Activated CD4-positive, alpha-beta T cell treated with anti-CD3 and anti-CD28 coated beads, Interleukin-2, amount 50 U/mL, for 48 hours (primary cell): ENCODE results near the gene PXK.
A peak's percentile ranks its signal among the peaks of the same experiment; 100 is the strongest.
"Not testable (repeated sequence)": the region's sequence is repeated elsewhere in the genome, so short reads cannot be mapped to it uniquely, and the experiment has no call there.

ENCODE experiments used
- DNase-seq, 2 experiments: peaks; one replicate each; pipeline ENCODE4 v3.0.0-alpha.2; 2020

The PXK gene

GRCh38 chr3:58332575-58333188, at the start of gene PXK:
Gene PXK (plus strand): TSS chr3:58332892. CDS start chr3:58332989, 97 bp downstream.
- DNase-seq = peak; percentile 73 to 77

- DNase-seq = no peak
These were observed 47.4 kb upstream of the PXK start for GRCh38 chr3:58285334-58285733.

- no peak for DNase-seq
These were observed 45.3 kb upstream of the PXK start for GRCh38 chr3:58287354-58287753.

GRCh38 chr3:58288011-58288728, 44.5 kb upstream of the PXK start:
- no peak for DNase-seq

- not testable (repeated sequence) for DNase-seq
These were observed 43.6 kb upstream of the PXK start for GRCh38 chr3:58288964-58289613.

- not testable (repeated sequence) for DNase-seq
These were observed 42.2 kb upstream of the PXK start for GRCh38 chr3:58290446-58290845.

- no peak for DNase-seq
These were observed 40.9 kb upstream of the PXK start for GRCh38 chr3:58291671-58292338.

GRCh38 chr3:58292866-58293265, 39.8 kb upstream of the PXK start:
- DNase-seq = no peak

GRCh38 chr3:58293516-58293915, 39.2 kb upstream of the PXK start:
- no peak for DNase-seq

- DNase-seq = no peak
These were observed 36.4 kb upstream of the PXK start for GRCh38 chr3:58296269-58296668.

GRCh38 chr3:58296843-58297242, 35.8 kb upstream of the PXK start:
- DNase-seq = no peak

GRCh38 chr3:58298190-58298589, 34.5 kb upstream of the PXK start:
- DNase-seq = no peak

GRCh38 chr3:58299075-58299474, 33.6 kb upstream of the PXK start:
- no peak for DNase-seq

- DNase-seq = no peak
These were observed 32.7 kb upstream of the PXK start for GRCh38 chr3:58299839-58300516.

- peak; percentile 99 for DNase-seq
These were observed 26.6 kb upstream of the PXK start, which contains the start of the genes HTD2 and RPP14 for GRCh38 chr3:58305882-58306711. Gene HTD2 (plus strand): TSS chr3:58306520. CDS start chr3:58317614, 11,094 bp downstream. Gene RPP14 (plus strand): TSS chr3:58306245. CDS start chr3:58310330, 4,085 bp downstream.

GRCh38 chr3:58307639-58308215, 25.0 kb upstream of the PXK start:
- DNase-seq = peak; percentile 35 to 39

GRCh38 chr3:58308728-58309127, 24.0 kb upstream of the PXK start:
- DNase-seq = no peak

- no peak for DNase-seq
These were observed 14.9 kb upstream of the PXK start for GRCh38 chr3:58317811-58318210.

- DNase-seq = no peak
These were observed 10.9 kb upstream of the PXK start for GRCh38 chr3:58321791-58322190.

- no peak for DNase-seq
These were observed 9.9 kb upstream of the PXK start for GRCh38 chr3:58322793-58323192.
